IPS-18a (cell line): ENCODE measurements around the gene ADGRL3.
"Not testable (repeated sequence)": the region's sequence is repeated elsewhere in the genome, so short reads cannot be mapped to it uniquely, and the experiment has no call there.

Experiments used
- H3K27ac ChIP-seq: one replicate; pipeline ENCODE4 v1.5.1; 2013; ENCODE audit warnings: low read length
- H3K27me3 ChIP-seq: one replicate; pipeline ENCODE4 v1.6.1; 2013; ENCODE audit warnings: mild to moderate bottlenecking, low read length; ENCODE audit not compliant: control insufficient read depth, insufficient read depth
- H3K36me3 ChIP-seq: one replicate; pipeline ENCODE4 v1.6.1; 2013; ENCODE audit warnings: low read depth, low read length; ENCODE audit not compliant: control insufficient read depth
- H3K4me1 ChIP-seq: one replicate; pipeline ENCODE4 v1.6.1; 2013; ENCODE audit warnings: low read depth, low read length; ENCODE audit not compliant: control insufficient read depth
- H3K4me3 ChIP-seq: one replicate; pipeline ENCODE4 v1.5.1; 2013; ENCODE audit warnings: low read length
- H3K9ac ChIP-seq: one replicate; pipeline ENCODE4 v1.6.1; 2013; ENCODE audit warnings: mild to moderate bottlenecking, low read length, moderate library complexity
- H3K9me3 ChIP-seq: one replicate; pipeline ENCODE4 v1.6.1; 2013; ENCODE audit warnings: low read depth, low read length; ENCODE audit not compliant: control insufficient read depth

The ADGRL3 gene

DNA sequence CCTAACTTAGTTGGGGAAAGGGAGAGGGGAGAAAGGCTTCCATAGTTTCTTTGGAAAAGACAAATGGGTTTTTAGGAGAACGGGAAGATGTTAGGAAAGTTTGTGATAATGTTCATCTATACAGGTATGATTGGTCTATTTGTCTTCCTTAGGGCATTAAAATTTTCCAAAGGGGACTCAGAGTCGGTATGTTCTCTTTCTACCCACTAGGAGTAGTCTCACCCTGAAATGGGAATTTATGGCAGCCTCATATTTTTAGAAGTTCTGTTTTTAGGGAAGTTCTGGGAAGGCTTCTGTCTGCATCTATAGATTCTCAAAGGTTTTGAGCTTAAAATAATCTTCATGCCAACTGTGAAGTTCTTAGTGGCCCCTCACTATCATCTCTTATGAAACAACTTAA lies 637.3 kb downstream of the ADGRL3 start:
- Histone ChIP-seq H3K4me1 (peaks cover 55% of the 10 kb centered on the region), H3K9ac (no peak overlapping the region), H3K27ac (no peak overlapping the region)

DNA sequence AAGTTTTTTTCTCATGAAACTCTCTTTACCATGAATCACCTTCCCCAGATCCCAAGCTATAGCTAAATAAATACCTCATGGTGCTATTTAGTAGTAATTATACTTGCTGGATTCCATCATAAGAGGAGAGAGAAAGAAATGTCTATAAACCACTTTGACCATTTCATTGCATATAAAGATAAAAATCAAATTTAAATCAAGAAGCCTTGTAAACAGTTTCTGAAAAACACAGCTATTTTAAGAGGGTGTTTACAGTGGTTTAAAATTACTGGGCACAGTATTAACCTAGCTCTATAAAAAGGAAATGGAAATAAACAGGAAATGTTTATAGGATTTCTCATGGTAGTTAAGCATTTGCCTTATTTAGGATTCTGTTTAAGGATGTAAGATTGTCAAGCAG lies 637.9 kb downstream of the ADGRL3 start:
- H3K4me3 ChIP-seq, result no peak overlapping the region
- H3K9me3 ChIP-seq, result no peaks in the 10 kb centered on the region
- H3K9ac ChIP-seq, result no peak overlapping the region
- no peaks in the 10 kb centered on the region for H3K27me3 ChIP-seq
- no peak overlapping the region for H3K27ac ChIP-seq
- peaks cover 59% of the 10 kb centered on the region for H3K4me1 ChIP-seq
- H3K36me3 ChIP-seq, result no peaks in the 10 kb centered on the region

More for the DNA sequence above, 637.3 kb downstream of the ADGRL3 start:
- no peaks in the 10 kb centered on the region for H3K36me3 ChIP-seq
- H3K27me3 ChIP-seq, result no peaks in the 10 kb centered on the region
- no peak overlapping the region for H3K4me3 ChIP-seq
- no peaks in the 10 kb centered on the region for H3K9me3 ChIP-seq

DNA sequence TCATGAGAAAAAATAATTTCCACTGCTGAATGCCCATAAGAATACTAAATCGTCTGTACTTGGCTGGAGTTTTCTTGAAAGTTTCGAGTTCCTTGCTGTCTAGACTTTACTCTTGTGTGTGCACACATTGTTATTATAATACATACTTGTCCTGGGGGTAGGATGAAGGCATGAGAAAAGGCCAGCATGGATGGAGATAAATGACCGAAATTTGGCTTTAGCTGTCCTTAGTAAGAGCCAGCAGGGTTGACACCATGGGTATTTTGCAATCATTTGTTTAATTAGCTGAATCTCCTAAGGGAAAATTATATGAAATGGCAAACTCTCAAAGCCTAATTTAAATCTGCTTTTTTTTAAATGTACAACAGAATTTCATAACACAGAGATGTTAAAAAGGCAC lies 641.6 kb downstream of the ADGRL3 start:
- Histone ChIP-seq H3K4me1 (peaks cover 38% of the 10 kb centered on the region), H3K9ac (no peak overlapping the region), H3K9me3 (no peaks in the 10 kb centered on the region), H3K4me3 (no peak overlapping the region), H3K27ac (no peak overlapping the region), H3K27me3 (no peaks in the 10 kb centered on the region), H3K36me3 (no peaks in the 10 kb centered on the region)

DNA sequence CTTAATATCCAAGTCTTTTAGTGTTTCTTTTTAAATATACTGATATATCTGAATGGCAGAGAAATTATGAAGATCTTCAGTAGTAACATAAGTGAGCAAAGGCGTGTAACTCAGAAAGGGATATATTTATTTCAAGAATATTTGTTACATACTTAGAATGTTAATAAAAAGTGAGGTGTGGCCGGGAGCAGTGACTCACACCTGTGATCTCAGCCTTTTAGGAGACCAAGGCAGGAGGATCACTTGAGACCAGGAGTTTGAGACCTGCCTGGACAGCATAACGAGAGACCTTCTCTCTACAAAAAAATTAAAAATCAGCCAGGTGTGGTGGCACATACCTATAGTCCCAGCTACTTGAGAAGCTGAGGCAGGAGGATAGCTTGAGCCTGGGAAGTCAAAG lies 651.0 kb downstream of the ADGRL3 start:
- Histone ChIP-seq H3K4me1 (peaks cover 13% of the 10 kb centered on the region), H3K36me3 (no peaks in the 10 kb centered on the region), H3K27me3 (no peaks in the 10 kb centered on the region), H3K9me3 (no peaks in the 10 kb centered on the region), H3K9ac (no peak overlapping the region), H3K4me3 (no peak overlapping the region), H3K27ac (no peak overlapping the region)

DNA sequence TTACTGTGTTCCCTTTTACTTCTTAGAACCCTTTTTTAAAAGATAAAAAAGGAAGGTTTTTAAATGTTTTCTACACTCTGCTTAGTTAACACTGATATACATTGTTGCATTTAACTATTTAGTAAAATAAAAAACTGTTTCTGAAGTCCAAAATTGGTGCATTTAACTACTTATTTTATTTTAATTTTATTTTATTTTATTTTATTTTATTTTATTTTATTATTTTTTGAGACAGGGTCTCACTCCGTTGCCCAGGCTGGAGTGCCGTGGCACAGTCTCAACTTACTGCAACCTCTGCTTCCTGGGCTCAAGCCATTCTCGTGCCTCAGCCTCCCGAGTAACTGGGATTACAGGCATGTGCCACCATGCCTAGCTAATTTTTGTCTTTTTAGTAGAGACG lies 652.0 kb downstream of the ADGRL3 start:
- H3K36me3 ChIP-seq, H3K9ac ChIP-seq, H3K27ac ChIP-seq, H3K9me3 ChIP-seq, H3K27me3 ChIP-seq, H3K4me3 ChIP-seq: not testable (repeated sequence)
- H3K4me1 ChIP-seq, result peaks cover 13% of the 10 kb centered on the region

DNA sequence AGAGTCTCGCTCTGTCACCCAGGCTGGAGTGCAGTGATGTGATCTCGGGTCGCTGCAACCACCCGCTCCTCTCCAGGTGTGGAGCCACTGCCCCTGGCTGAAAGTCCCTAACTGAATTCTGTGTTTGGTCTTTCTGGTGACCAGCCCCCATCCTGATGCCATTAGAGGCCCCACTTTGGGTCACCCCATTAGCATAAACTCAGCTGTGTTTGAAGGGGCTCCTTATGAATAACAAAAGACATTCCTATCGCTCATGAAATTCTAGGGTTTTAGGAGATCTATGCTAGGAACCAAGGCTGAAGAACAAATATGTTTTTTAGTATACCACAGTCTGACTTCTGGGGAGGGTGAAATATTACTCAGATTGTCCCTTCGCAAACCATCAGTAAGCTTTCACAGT lies 652.9 kb downstream of the ADGRL3 start:
- Histone ChIP-seq H3K9ac (no peak overlapping the region), H3K4me3 (peak overlapping the region; percentile 36), H3K27me3 (no peaks in the 10 kb centered on the region), H3K9me3 (no peaks in the 10 kb centered on the region), H3K4me1 (peaks cover 13% of the 10 kb centered on the region), H3K27ac (no peak overlapping the region), H3K36me3 (no peaks in the 10 kb centered on the region)

DNA sequence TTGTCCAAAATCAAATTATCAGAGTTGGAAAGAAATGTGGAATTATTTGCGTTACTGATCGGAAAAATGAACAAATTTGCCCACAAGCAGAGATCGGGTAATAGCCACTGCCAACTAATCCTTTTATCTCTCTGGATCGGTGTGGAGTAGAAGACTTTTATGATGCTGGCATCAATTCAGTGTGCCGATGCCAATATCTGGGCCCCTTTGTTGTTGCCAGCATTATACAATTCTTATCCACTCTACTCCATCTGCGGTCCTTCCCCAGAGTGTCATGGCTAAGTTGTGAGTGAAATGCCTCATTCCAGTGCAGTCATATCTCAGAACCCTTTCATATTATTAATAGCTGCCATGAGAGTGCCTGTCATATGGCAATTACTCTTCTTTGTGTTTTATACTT lies 660.2 kb downstream of the ADGRL3 start:
- no peak overlapping the region for H3K4me3 ChIP-seq
- H3K36me3 ChIP-seq, result no peaks in the 10 kb centered on the region

DNA sequence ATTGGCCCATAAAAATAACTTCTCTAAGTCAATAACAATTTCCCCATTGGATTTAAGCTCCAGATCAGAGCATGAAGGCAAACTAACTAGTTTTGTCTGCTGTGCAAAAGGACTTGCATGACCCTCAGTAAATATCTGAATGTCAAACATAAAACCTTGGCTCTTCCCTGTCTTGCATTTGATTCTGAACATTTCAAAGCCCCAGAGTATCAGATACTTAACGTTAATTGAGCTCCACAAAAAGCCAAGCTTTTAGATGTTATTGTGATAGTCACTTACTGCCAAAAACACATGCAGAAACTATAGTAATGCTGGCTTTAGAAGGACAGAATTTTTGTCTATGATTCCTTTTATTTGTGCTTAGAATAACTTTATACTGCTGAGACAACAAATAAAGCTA lies 664.2 kb downstream of the ADGRL3 start:
- no peak overlapping the region for H3K9ac ChIP-seq
- H3K4me3 ChIP-seq, result no peak overlapping the region
- H3K27ac ChIP-seq, result no peak overlapping the region
- H3K9me3 ChIP-seq, result no peaks in the 10 kb centered on the region
- H3K27me3 ChIP-seq, result no peaks in the 10 kb centered on the region
- H3K36me3 ChIP-seq, result no peaks in the 10 kb centered on the region
- H3K4me1 ChIP-seq, result peaks cover 21% of the 10 kb centered on the region

More for the DNA sequence above, 660.2 kb downstream of the ADGRL3 start:
- Histone ChIP-seq H3K9me3 (no peaks in the 10 kb centered on the region), H3K9ac (no peak overlapping the region), H3K27ac (no peak overlapping the region), H3K4me1 (peaks cover 6% of the 10 kb centered on the region), H3K27me3 (no peaks in the 10 kb centered on the region)

DNA sequence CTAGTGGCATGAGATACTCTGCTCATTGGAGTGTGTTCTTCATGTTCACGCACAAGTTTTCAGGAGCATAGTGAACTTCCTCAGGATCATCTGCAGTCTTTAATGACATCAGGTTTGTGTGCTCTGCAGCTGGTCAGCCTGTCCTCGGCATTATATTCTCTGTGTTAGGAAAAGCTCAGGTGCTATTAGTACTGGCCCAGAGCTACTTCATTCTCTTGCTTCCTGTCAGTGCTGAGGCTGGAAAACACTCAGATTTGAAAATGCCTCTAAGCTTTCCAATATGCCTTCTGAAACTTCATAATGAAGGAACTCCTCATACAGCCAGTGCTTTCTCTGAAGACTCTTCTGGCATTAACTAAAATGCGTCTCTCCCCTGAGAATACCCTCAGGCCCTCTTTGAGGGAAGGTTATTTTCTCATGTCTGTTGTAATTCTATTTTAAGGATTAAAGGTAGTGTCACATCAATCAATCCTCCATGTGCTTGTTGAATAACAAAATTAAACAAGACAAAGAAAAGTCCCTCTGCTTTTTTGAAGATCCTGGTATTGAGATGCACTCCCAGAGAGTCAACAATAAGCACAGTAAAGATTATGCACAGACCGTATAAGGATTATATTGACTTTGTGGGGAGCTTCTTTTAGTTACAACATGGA lies 666.4 kb downstream of the ADGRL3 start:
- H3K4me3 ChIP-seq, result no peak overlapping the region
- no peak overlapping the region for H3K9ac ChIP-seq
- H3K9me3 ChIP-seq, result no peaks in the 10 kb centered on the region
- H3K36me3 ChIP-seq, result no peaks in the 10 kb centered on the region
- no peaks in the 10 kb centered on the region for H3K27me3 ChIP-seq
- peaks cover 21% of the 10 kb centered on the region for H3K4me1 ChIP-seq
- H3K27ac ChIP-seq, result no peak overlapping the region

DNA sequence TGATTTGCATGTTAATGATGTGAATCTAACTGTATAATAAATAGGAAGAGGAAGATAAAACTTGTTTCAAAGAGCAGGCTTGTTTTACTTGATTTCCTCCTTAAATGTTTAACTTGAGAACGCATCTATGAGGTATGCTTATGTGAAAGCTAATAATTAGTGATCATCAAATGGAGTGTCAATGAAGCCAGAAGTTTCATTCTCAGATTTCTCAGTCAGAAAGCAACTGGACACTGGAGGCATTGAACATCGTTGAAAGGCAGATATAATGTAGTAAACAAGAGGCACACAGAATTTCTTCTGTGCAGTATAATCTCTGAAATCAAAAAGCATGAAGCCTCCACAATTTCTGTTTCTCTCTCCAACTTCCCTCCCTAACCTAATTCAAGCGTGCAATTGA lies 672.9 kb downstream of the ADGRL3 start:
- no peaks in the 10 kb centered on the region for H3K27me3 ChIP-seq
- H3K27ac ChIP-seq, result no peak overlapping the region
- H3K4me1 ChIP-seq, result peaks cover 4% of the 10 kb centered on the region

DNA sequence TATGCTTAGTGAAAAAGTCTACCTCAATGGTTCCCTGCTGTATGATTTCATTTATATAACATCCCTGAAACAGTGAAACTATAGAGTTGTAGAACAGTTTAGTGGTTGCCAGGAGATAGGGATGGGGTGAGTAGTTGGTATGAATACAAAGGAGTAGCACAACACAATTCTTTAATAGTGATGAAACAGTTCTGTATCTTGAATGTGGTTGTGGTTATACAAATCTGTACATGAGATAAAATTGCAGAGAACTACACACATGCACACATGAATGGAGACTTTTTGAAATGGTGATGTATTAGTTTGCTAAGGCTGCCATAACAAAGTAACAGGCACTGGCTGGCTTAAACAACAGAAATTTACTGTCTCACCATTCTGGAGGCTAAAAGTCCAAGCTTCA lies 677.1 kb downstream of the ADGRL3 start:
- no peak overlapping the region for H3K9ac ChIP-seq
- no peaks in the 10 kb centered on the region for H3K27me3 ChIP-seq
- H3K36me3 ChIP-seq, result no peaks in the 10 kb centered on the region
- H3K4me1 ChIP-seq, result peaks cover 4% of the 10 kb centered on the region
- H3K4me3 ChIP-seq, result no peak overlapping the region
- H3K9me3 ChIP-seq, result no peaks in the 10 kb centered on the region
- no peak overlapping the region for H3K27ac ChIP-seq

More for the DNA sequence above, 672.9 kb downstream of the ADGRL3 start:
- H3K9ac ChIP-seq, result no peak overlapping the region
- no peaks in the 10 kb centered on the region for H3K9me3 ChIP-seq
- no peaks in the 10 kb centered on the region for H3K36me3 ChIP-seq
- no peak overlapping the region for H3K4me3 ChIP-seq

DNA sequence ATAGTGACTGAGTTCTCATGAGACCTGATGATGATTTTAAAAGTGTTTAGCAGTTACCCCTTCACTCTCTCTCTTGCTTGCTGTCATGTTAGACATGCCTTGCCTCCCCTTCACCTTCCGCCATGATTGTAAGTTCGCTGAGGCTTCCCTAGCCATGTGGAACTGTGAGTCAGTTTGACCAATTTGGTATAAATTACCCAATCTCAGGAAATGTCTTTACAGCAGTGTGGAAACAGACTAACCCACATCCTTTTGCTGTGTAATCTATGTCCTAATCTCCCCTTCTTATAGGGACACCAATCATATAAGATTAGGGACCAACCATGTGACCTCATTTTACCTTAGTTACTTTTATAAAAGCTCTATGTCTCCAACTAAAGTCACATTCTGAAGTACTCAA lies 677.8 kb downstream of the ADGRL3 start:
- H3K9ac ChIP-seq, result no peak overlapping the region
- H3K36me3 ChIP-seq, result no peaks in the 10 kb centered on the region
- no peak overlapping the region for H3K27ac ChIP-seq
- H3K4me3 ChIP-seq, result no peak overlapping the region
- H3K9me3 ChIP-seq, result no peaks in the 10 kb centered on the region
- no peaks in the 10 kb centered on the region for H3K27me3 ChIP-seq
- H3K4me1 ChIP-seq, result peaks cover 4% of the 10 kb centered on the region
